Activated naive CD8-positive, alpha-beta T cell treated with anti-CD3 and anti-CD28 coated beads, Interleukin-2, amount 50 U/mL, for 24 hours (primary cell): Measurements from ENCODE around the gene GTPBP1.

Experiments
- ATAC-seq: fragments of 150-1000 bp; cut with Tn5 transposase; one replicate; pipeline ENCODE4 v1.10.0; 2021
- DNase-seq: peaks from one replicate; pipeline ENCODE4 v3.0.0; 2021
- H3K27ac Mint-ChIP-seq: one replicate; pipeline ENCODE4 v1.8.0; 2021; ENCODE audit warnings: mild to moderate bottlenecking, mixed read lengths
- H3K27me3 Mint-ChIP-seq: one replicate; pipeline ENCODE4 v1.8.0; 2021; ENCODE audit warnings: mixed read lengths
- H3K36me3 Mint-ChIP-seq: one replicate; pipeline ENCODE4 v1.8.0; 2021; ENCODE audit warnings: low read depth, mixed read lengths
- H3K4me1 Mint-ChIP-seq: one replicate; pipeline ENCODE4 v1.8.0; 2021; ENCODE audit warnings: mixed read lengths
- H3K4me3 Mint-ChIP-seq: one replicate; pipeline ENCODE4 v1.8.0; 2021; ENCODE audit warnings: mild to moderate bottlenecking, moderate library complexity, mixed read lengths
- H3K9me3 Mint-ChIP-seq: one replicate; pipeline ENCODE4 v1.8.0; 2021; ENCODE audit warnings: mixed read lengths

The GTPBP1 gene

GRCh38 chr22:38751422-38752346, 45.9 kb downstream of the GTPBP1 start:
- DNase-seq (peak; percentile 77), ATAC-seq (peak; percentile 33)
- Mint-ChIP-seq H3K27me3 (no peaks in the 10 kb centered on the region), H3K4me3 (peak overlapping the region; percentile 92), H3K4me1 (peaks cover 59% of the 10 kb centered on the region), H3K9me3 (no peaks in the 10 kb centered on the region), H3K36me3 (peaks cover 41% of the 10 kb centered on the region), H3K27ac (peak overlapping the region; percentile 98)

DNA sequence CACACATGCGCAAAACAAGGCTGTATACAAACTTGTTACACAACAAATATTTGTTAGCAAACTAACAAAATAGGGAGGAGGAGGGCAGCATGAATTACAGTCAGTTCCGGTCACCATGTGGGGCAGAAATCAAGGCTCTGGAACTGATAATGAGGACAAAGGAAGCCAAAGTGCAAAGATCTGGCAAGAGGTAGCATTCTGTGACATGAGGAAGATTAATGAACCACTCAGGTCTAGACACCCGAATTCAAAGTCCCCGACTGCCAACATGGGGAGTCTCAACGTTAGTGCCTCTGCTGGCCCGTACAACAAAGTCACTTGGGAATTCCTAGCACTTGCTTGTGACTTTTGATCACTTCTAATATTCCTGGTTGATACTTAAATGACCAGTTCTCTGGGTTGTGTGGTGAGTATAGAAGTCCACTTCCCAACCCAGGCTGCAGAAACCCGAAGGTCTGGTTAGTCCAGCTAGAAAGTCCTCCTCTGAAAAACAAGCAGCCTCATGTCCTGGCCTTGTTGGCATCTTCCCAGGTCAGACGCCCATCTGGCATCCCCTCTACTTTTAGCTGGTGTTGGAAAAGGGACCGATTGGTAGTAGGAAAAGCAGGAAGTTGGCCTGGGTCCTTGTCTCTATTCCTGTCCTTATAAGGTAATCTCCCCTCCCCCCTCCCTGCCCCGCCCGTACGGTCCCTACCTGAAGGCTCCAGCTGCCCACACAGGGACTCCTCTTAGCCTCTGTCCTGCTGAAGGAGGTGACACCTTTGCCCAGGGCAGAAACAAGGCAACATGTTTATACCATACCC, 48.4 kb downstream of the GTPBP1 start:
- H3K36me3 Mint-ChIP-seq: peaks cover 34% of the 10 kb centered on the region
- H3K9me3 Mint-ChIP-seq: no peaks in the 10 kb centered on the region
- DNase-seq: peak; percentile 27
- peaks cover 75% of the 10 kb centered on the region for H3K4me1 Mint-ChIP-seq
- no peak for ATAC-seq
- H3K4me3 Mint-ChIP-seq: peak overlapping the region; percentile 92
- H3K27ac Mint-ChIP-seq: peak overlapping the region; percentile 86
- H3K27me3 Mint-ChIP-seq: no peaks in the 10 kb centered on the region

DNA sequence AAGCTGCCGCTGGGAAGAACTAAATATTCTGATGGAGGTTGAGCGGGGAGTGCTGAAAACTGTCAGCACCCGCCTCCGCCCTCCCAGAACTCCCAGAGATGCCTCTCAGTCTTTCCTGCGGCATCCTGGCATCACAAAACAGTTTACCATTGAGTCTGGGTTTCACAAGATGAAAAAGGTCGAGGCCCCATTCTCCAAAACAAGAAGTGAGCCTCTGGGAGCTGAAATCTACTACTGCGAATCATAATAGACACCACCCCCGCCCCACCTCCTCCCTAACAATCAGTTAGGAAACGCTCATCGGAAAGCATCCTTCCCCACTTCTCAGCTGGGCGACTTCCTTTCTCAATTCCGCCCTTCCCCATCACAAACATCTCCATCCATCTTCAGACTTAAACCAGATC, 49.0 kb downstream of the GTPBP1 start:
- Mint-ChIP-seq H3K27me3 (no peaks in the 10 kb centered on the region), H3K4me3 (peak overlapping the region; percentile 92), H3K9me3 (no peaks in the 10 kb centered on the region), H3K27ac (peak overlapping the region; percentile 86), H3K4me1 (peaks cover 73% of the 10 kb centered on the region), H3K36me3 (peaks cover 29% of the 10 kb centered on the region)
- DNase-seq (peak; percentile 38), ATAC-seq (no peak)

DNA sequence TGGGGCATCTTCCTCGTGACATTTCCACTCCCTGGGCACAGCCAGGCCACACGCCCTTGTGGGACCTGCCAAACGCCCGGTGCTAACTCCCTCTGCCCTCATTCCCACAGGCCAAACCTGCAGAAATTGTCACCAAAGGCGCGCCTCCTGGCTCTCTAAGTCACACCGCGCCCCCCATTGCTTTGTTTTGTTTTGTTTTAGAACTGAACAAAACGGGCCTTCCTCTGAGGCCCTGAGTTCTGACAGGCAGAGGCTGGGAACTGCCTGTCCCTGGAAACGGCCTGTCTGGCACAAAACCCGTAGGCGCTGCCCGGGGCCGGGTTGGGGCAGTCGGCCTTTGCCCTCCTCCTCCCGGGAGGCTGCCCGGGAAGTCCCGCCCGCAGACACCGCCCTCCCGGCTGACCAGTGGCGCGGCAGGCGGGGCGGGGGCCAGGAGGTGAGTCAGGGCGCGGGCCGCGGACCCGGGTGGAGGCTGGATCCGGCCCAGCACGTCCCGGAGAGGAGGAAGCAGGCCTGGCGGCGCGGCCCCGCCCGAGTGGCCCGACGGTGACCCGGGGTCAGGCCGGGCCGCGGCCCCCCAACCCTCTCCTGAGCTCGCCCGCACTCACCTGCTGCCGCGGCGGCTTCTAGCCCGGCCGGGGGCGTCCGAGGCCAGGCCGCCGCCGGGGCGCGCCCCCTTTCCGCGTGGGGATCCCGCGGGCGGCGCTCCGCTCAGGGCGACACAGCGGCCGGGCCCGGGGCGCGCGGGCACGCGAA, 49.6 kb downstream of the GTPBP1 start:
- ATAC-seq (peak; percentile 13), DNase-seq (peak; percentile 68)
- peak overlapping the region; percentile 92 for H3K4me3 Mint-ChIP-seq
- no peaks in the 10 kb centered on the region for H3K9me3 Mint-ChIP-seq
- H3K27ac Mint-ChIP-seq: peak overlapping the region; percentile 86
- H3K27me3 Mint-ChIP-seq: no peaks in the 10 kb centered on the region
- peaks cover 69% of the 10 kb centered on the region for H3K4me1 Mint-ChIP-seq
- peaks cover 24% of the 10 kb centered on the region for H3K36me3 Mint-ChIP-seq

DNA sequence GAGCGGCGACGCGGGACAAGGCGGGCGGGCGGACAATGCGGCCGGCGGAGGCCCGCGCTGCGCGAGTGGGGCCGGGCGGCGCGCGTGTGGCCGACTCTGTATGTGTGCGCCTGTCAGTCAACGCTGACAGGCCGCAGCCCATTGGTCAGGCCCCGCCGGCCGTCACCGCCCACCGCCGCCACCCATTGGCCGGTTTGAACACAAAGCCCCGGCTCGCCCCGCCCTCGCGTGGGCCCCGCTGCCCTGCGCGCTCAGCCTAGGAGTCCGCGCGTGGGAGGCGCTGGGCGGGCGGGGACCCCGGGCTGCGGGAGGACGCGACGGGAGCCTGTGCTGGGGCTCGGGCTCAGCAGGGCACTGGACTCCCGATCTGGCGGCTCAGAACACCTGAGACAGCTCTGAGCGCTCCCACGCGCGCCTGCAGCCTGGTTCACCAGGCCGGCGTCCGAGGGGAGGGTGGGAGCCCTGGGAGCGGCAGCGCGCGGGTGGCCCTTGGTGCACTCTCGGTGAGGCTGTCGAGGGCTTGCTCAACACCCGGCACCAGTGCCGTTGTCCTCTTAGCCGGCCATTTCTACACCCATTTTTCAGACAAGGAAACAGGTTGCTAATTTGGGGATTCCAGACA, 50.3 kb downstream of the GTPBP1 start, which contains the start of gene SUN2:
Gene SUN2 (minus strand): TSS at position 88 of the 622 bp plus-strand sequence. CDS start 3,370 bp downstream, outside the sequence.
- ATAC-seq (peak; percentile 70), DNase-seq (peak; percentile 95)
- Mint-ChIP-seq H3K27ac (peak within 1 kb of the TSS; percentile 86), H3K9me3 (no peaks in the 10 kb centered on the region), H3K27me3 (no peaks in the 10 kb centered on the region), H3K4me3 (peak within 1 kb of the TSS; percentile 92), H3K36me3 (peaks cover 20% of the 10 kb centered on the region), H3K4me1 (peaks cover 67% of the 10 kb centered on the region)

DNA sequence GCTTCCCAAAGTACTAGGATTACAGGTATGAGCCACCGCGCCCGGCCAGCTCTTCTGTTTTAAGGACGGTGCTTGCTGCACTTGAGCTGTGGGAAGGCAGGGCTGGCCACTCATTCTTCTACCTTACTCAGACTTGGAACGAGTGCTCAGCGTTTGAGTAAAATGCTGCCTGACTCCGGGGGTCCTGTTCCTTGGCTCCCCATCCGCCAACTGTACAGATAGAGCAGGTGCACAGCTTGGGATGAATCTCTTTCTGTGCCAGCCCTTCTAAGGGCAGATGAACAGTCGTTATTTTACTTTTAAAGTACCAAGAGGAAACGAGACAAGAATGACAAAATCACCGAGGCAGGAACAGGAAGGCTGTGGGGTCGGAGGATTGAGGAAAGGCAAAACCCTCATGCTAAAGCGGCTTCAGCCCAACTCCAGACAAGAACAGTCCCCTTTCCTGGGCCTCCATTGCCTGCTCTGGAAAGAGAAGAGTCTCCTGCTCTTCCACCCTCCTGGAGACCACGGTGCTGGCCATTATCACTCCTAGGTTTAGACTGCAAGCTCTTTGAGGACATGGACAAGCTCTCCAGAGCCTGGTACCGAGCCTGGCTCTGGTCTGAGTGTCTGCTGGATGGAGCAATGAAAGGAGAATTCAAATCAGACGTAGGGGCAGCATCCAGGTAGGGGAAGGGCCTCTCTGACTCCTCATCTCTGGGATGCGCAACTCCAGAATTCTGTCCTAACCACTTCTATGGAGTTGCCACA, 51.1 kb downstream of the GTPBP1 start:
- peak overlapping the region; percentile 84 for H3K4me3 Mint-ChIP-seq
- ATAC-seq: no peak
- peak; percentile 33 for DNase-seq
- H3K36me3 Mint-ChIP-seq: peaks cover 11% of the 10 kb centered on the region
- H3K9me3 Mint-ChIP-seq: no peaks in the 10 kb centered on the region
- no peaks in the 10 kb centered on the region for H3K27me3 Mint-ChIP-seq
- H3K4me1 Mint-ChIP-seq: peaks cover 58% of the 10 kb centered on the region
- peak overlapping the region; percentile 81 for H3K27ac Mint-ChIP-seq

DNA sequence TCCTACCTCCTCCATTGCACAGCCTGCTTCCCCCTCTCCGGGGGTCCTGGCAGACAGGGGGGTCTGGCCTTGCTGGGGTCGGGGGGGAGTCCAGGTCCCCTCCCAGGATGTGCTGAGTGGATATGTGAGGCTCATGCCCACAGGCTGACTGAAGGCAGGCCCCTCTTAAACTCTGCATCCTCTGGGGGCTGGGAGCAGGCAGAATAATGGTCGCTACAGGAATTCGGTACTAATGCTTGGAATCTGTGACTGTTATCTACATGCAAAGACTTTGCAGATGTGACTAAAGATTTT, 51.7 kb downstream of the GTPBP1 start:
- Mint-ChIP-seq H3K4me1 (peaks cover 53% of the 10 kb centered on the region), H3K4me3 (peak overlapping the region; percentile 84), H3K27me3 (no peaks in the 10 kb centered on the region), H3K9me3 (no peaks in the 10 kb centered on the region), H3K36me3 (peaks cover 8% of the 10 kb centered on the region), H3K27ac (no peak overlapping the region)
- no peak for ATAC-seq
- DNase-seq: no peak

DNA sequence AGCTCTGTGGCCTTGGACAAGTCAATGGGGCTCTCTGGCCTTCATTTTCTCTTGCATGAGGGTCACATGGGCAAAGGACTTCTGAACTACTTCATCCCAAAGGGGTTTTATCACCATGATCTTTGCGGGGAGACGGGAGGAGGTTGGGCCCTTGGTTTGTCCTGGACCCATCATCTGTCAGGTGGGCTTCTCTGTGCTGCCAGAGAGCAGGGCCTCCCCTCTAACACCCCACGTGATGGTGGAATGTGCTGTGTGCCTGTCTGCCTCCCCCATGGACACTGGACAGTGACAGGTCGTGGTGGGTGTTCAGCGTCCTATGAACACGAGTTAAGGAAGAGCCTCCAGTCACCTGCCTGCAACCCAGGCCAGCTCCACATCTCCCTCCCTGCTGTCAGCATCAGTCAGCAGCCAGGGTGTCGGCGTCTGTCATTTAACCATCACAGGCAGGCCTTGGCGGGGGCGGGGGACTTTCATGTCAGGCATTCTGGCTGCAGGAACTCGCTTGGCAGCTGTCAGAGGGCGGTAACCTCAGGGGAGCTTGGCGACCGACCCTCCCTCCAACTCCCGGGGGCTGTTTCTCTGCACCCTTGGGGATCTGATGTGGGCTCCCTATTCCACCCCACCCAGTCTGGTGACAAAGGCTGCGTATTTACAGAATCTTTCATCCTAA, 52.7 kb downstream of the GTPBP1 start:
- no peaks in the 10 kb centered on the region for H3K9me3 Mint-ChIP-seq
- DNase-seq: peak; percentile 76
- H3K4me1 Mint-ChIP-seq: peaks cover 46% of the 10 kb centered on the region
- ATAC-seq: peak; percentile 34
- peaks cover 4% of the 10 kb centered on the region for H3K36me3 Mint-ChIP-seq
- H3K4me3 Mint-ChIP-seq: peak overlapping the region; percentile 58
- no peak overlapping the region for H3K27ac Mint-ChIP-seq
- no peaks in the 10 kb centered on the region for H3K27me3 Mint-ChIP-seq

DNA sequence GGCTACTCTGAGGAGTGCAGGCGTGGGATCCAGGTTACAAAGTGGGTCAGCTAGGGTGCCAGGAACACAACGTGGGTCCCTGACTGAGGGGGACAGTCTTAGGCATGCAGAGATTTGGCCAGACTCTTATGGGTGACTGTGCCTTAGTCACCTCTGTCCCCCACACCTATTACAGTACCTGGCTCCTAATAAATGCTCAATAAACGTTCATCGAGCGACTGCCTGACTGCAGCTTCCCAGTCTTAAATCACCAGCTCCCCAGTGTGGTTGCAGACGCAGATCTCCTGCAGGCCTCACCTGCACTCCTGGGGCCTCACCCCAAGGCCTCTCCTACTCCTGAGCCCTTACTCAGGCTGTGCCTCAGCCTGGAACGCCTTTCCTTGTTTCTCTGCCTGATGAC, 53.3 kb downstream of the GTPBP1 start:
- Mint-ChIP-seq H3K4me1 (peaks cover 40% of the 10 kb centered on the region), H3K27me3 (no peaks in the 10 kb centered on the region), H3K9me3 (no peaks in the 10 kb centered on the region), H3K4me3 (no peak overlapping the region), H3K36me3 (no peaks in the 10 kb centered on the region), H3K27ac (no peak overlapping the region)
- DNase-seq (no peak), ATAC-seq (no peak)

DNA sequence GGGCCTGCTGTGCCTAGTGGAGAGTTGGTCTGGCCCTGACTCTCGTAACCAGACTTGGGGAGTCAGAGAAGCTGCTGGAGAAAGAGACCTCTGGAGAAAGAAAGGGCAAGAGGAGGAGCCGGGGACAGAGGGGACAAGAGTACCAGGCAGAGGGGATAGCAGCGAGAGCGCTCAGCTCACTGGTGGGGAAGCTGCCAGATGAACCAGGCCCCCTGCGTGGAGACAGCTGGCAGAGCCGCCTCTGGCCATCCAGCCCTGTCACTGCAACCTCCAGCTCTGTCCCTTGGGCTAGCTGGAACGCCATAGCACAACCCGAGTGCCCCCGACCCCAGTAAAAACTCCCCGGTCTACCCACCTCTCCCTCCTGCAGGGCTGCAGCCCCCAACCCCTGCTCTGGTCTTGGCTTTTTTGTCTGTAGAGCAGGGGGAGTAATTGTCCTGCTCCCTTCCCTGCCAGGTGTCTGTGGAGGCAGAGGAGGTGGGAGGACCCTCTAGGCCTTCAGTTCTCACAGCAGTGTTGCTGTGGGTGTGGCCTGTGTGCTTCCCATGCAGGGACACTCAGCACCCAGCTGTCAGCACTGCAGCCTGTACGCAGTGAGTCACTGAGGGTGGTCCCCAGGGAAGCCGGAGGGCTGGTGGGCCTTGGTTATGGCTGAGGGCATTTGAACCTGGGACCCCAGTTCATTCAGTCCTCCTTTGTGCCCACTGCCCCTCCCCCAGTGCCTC, 54.9 kb downstream of the GTPBP1 start:
- H3K4me1 Mint-ChIP-seq: peaks cover 34% of the 10 kb centered on the region
- no peak for ATAC-seq
- H3K9me3 Mint-ChIP-seq: no peaks in the 10 kb centered on the region
- no peak for DNase-seq
- H3K27me3 Mint-ChIP-seq: no peaks in the 10 kb centered on the region
- no peak overlapping the region for H3K4me3 Mint-ChIP-seq
- H3K36me3 Mint-ChIP-seq: no peaks in the 10 kb centered on the region
- no peak overlapping the region for H3K27ac Mint-ChIP-seq

DNA sequence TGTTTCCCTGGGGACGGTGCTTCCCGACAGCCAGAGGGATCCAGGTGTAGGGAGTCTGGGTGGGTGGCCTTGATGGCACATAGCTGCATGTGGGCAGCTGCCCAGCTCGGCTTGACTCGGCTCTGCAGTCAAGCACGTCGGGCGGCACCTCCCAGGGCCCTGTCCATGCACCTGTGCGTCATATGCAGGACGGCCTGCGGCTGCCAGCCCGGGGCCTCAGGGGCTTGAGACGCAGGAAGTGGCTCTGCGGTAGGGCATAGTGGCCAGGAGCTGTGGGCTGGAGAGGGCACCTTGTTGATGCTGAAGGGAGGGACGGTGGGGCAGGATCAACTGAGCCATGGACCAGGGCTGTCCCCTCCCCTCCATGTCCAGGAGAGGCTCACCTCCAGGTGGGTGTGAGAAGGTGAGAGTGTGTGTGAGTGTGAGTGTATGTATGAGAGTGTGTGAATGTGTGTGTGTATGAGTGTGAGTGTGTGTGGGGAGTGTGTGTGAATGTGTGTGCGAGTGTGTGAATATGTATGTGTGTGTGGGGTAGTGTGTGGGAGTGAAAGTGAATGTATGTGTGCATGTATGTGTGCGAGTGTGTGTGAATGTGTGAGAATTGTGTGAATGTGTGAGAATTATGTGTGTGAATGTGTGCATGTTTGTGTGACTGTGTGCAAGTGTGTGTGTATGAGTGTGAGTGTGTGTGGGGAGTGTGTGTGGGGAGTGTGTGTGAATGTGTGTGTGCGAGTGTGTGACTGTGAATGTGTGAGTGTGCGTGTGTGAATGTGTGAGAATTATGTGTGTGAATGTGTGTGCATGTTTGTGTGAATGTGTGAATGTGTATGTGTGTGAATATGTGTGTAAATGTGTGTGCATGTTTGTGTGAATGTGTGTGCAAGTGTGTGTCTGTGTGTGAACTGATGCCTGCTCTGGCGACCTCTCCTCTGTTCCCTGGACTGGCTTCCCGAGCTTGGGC, 55.7 kb downstream of the GTPBP1 start:
- H3K27ac Mint-ChIP-seq: no peak overlapping the region
- no peaks in the 10 kb centered on the region for H3K27me3 Mint-ChIP-seq
- no peak overlapping the region for H3K4me3 Mint-ChIP-seq
- ATAC-seq (no peak), DNase-seq (no peak)
- peaks cover 32% of the 10 kb centered on the region for H3K4me1 Mint-ChIP-seq
- H3K36me3 Mint-ChIP-seq: no peaks in the 10 kb centered on the region
- H3K9me3 Mint-ChIP-seq: no peaks in the 10 kb centered on the region

DNA sequence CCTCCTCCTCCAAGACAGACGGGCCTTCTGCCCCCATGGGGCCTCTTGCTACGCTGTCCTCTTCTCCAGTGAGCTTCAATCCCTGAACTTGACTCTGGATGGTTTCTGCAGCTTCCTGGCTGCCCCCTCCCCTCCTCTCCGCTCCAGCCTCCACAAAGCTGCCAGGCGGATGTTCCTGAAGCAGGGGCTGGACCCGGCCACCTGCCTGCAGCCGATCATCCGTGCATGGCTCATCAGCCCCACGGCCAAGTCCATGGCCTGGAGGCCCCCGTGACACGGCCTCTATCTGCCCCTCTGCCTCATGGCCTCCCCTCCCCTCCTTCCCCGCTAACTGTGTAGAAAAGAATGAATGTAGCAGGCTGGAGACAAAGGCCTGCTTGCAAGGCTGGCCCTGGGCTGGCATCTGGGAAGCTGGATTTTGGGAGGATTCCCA, 56.8 kb downstream of the GTPBP1 start:
- no peaks in the 10 kb centered on the region for H3K27me3 Mint-ChIP-seq
- no peaks in the 10 kb centered on the region for H3K9me3 Mint-ChIP-seq
- no peak overlapping the region for H3K27ac Mint-ChIP-seq
- peaks cover 21% of the 10 kb centered on the region for H3K4me1 Mint-ChIP-seq
- ATAC-seq (no peak), DNase-seq (no peak)
- no peaks in the 10 kb centered on the region for H3K36me3 Mint-ChIP-seq
- no peak overlapping the region for H3K4me3 Mint-ChIP-seq
